K562 (cell line): ENCODE results near the gene FRRS1L. TPM values are rescaled to one million over a fixed set of nuclear protein-coding genes. Genes with fewer than 3 reads are reported as not detected.
"Not testable (repeated sequence)": the region's sequence is repeated elsewhere in the genome, so short reads cannot be mapped to it uniquely, and the experiment has no call there.

Source experiments
- ATAC-seq: fragments of 200-7000 bp; cut with Tn5 transposase; 3 replicates; pipeline ENCODE4 v1.9.1; 2020; ENCODE audit warnings: moderate library complexity
- BruUV-seq: library from RNA; stranded (reverse); fragments of 400-500 nt; replicated peaks from 2 replicates; lab custom pipeline; 2021; lab: Mats Ljungman, UMichigan
- CTCF ChIA-PET: fragments of 300-600 bp; formaldehyde crosslinking; extraction: SDS; loops from one replicate; lab custom pipeline; 2021; ENCODE audit warnings: low intra/inter-chr PET ratio; lab: Yijun Ruan, JAX
- POLR2A ChIA-PET: fragments of 300-600, 350-650 bp; sonication (Branson Sonifier 250); formaldehyde crosslinking; extraction: SDS; loops from one replicate; lab custom pipeline; 2021; ENCODE audit warnings: antibody characterized with exemption, inconsistent platforms; lab: Yijun Ruan, JAX
- DNase-seq, 4 experiments: peaks; one replicate each; pipeline versions ENCODE4 v3.0.0 to v3.0.0-alpha.2; 2011 to 2018; ENCODE audit warnings: low spot score in 3 of 4, mixed read lengths in 3 of 4; ENCODE audit errors: extremely low read depth in 1 of 4
- FAIRE-seq: peaks from 2 replicates; lab custom pipeline; 2011; peaks lifted over from hg19 to GRCh38; lab: Jason Lieb, UNC
- H2AFZ ChIP-seq: 2 replicates; pipeline ENCODE4 v1.6.0; 2011; ENCODE audit warnings: low read depth, low read length, control low read depth, inconsistent platforms
- H3K27ac ChIP-seq: fragments of 200-600 bp; 3 replicates; pipeline ENCODE4 v1.8.0; 2011; ENCODE audit warnings: low read depth, mild to moderate bottlenecking, control low read depth, inconsistent platforms, low read length, moderate library complexity, mixed read lengths; ENCODE audit errors: extremely low read depth
- H3K27me3 ChIP-seq, 2 experiments: fragments of 300-600 bp in 1 of 2; 2 replicates in 1 of 2; 3 replicates in 1 of 2; pipeline versions ENCODE4 v1.6.0 to v1.8.0; 2011; ENCODE audit warnings: inconsistent platforms in 2 of 2, low read length in 2 of 2, mild to moderate bottlenecking in 1 of 2, mixed read lengths in 1 of 2, moderate library complexity in 1 of 2; ENCODE audit not compliant: control insufficient read depth in 2 of 2, insufficient read depth in 2 of 2
- H3K36me3 ChIP-seq: fragments of 300-600 bp; 3 replicates; pipeline ENCODE4 v1.8.0; 2011; ENCODE audit warnings: mild to moderate bottlenecking, low read length, inconsistent platforms; ENCODE audit not compliant: control insufficient read depth, insufficient read depth
- H3K4me1 ChIP-seq, 2 experiments: fragments of 200-600 bp in 1 of 2; replicated peaks in 1 of 2; 2 replicates in 1 of 2; 3 replicates in 1 of 2; pipeline versions ENCODE4 v1.5.1 to v1.8.0; 2011; ENCODE audit warnings: inconsistent platforms in 2 of 2, low read length in 2 of 2, mild to moderate bottlenecking in 1 of 2, mixed read lengths in 1 of 2, moderate library complexity in 1 of 2; ENCODE audit not compliant: control insufficient read depth in 2 of 2, insufficient read depth in 2 of 2
- H3K4me2 ChIP-seq: 2 replicates; pipeline ENCODE4 v1.6.1; 2011; ENCODE audit warnings: low read length, control low read depth, inconsistent platforms, mixed read lengths; ENCODE audit not compliant: insufficient read depth
- H3K4me3 ChIP-seq: fragments of 200-600 bp; sonication (generic), shearing (Covaris generic); 2 replicates; pipeline ENCODE4 v1.5.1; 2016; ENCODE audit warnings: control low read depth, inconsistent platforms
- H3K79me2 ChIP-seq: fragments of 200-600 bp; 3 replicates; pipeline ENCODE4 v1.8.0; 2011; ENCODE audit warnings: low read length, inconsistent platforms; ENCODE audit not compliant: control insufficient read depth, insufficient read depth
- H3K9ac ChIP-seq, 2 experiments: 2 replicates each; pipeline versions ENCODE4 v1.6.0 to v1.6.1; 2011; ENCODE audit warnings: low read depth in 2 of 2, low read length in 2 of 2, control low read depth in 1 of 2, inconsistent platforms in 1 of 2, mild to moderate bottlenecking in 1 of 2, mixed read lengths in 1 of 2; ENCODE audit not compliant: insufficient read depth in 1 of 2
- H3K9me1 ChIP-seq: one replicate; pipeline ENCODE4 v1.6.0; 2011; ENCODE audit warnings: inconsistent platforms, mild to moderate bottlenecking, low read length, moderate library complexity; ENCODE audit not compliant: control insufficient read depth, insufficient read depth
- H3K9me3 ChIP-seq: replicated peaks from 2 replicates; pipeline ENCODE4 v1.5.1; 2011; ENCODE audit warnings: low read depth, low read length, inconsistent platforms; ENCODE audit not compliant: control insufficient read depth, insufficient read depth
- H4K20me1 ChIP-seq: replicated peaks from 2 replicates; pipeline ENCODE4 v1.6.1; 2011; ENCODE audit warnings: low read length, inconsistent platforms, mixed read lengths; ENCODE audit not compliant: control insufficient read depth, insufficient read depth
- C11orf30 ChIP-seq: fragments of 450-650 bp; IDR thresholded peaks from 2 replicates; pipeline ENCODE4 v1.6.1; 2016; ENCODE audit warnings: low read depth, mild to moderate bottlenecking
- CREB3L1 ChIP-seq: fragments of 450-650 bp; IDR thresholded peaks from 2 replicates; pipeline ENCODE4 v1.6.1; 2014; ENCODE audit warnings: low read depth, mild to moderate bottlenecking, moderate library complexity, borderline replicate concordance
- MLX ChIP-seq, 2 experiments: fragments of 450-650 bp in 1 of 2; sonication (generic) in 1 of 2; formaldehyde crosslinking; conservative IDR thresholded peaks; 2 replicates each; pipeline versions ENCODE4 v1.4.0 to v1.8.1; 2020 to 2022; ENCODE audit warnings: mild to moderate bottlenecking in 1 of 2, missing genetic modification reagents in 1 of 2
- ZNF316 ChIP-seq: fragments of 450-650 bp; IDR thresholded peaks from 2 replicates; pipeline ENCODE4 v1.6.1; 2016
- WGBS: fragments of 100-300 bp; shearing (Covaris generic); methylation state at CpG from one replicate; pipeline ENCODE4 v1.1.6; 2016; ENCODE audit warnings: low coverage, mixed read lengths; ENCODE audit not compliant: insufficient coverage; ENCODE audit errors: missing lambda C conversion rate; 5-methylcytosine and 5-hydroxymethylcytosine counted together
- in situ Hi-C: fragments of 300-500 bp; cut with MboI; formaldehyde crosslinking; loops from 4 replicates; pipeline ENCODE4 v1.15.0; 2018; ENCODE audit warnings: inconsistent platforms, mixed read lengths
- intact Hi-C: fragments of 100-400 bp; cut with micrococcal nuclease; formaldehyde crosslinking; loops from 2 replicates; pipeline ENCODE4 v1.14.2; 2022
- polyA plus RNA-seq, 8 experiments: library from polyadenylated mRNA; depleted of rRNA in 4 of 8; stranded (reverse) in 5 of 8; unstranded in 3 of 8; fragments of >200 nt; fragmentation: Nextera tagmentation in 2 of 8; fragmentation: Illumina TruSeq in 1 of 8; extraction: Ambion mirVana in 2 of 8; extraction: Trizol in 1 of 8; gene quantifications; 2 replicates each; pipeline versions ENCODE4 v1.2.1 to v1.2.3, GENCODE V29; 2011 to 2014; ENCODE audit warnings: inconsistent platforms in 1 of 8, missing spikeins in 1 of 8
- total RNA-seq, 7 experiments: library from RNA; depleted of rRNA in 6 of 7; stranded (reverse); fragments of >200 nt in 6 of 7; fragmentation: Illumina TruSeq in 2 of 7; extraction: Trizol in 2 of 7; gene quantifications; 2 replicates each; pipeline versions ENCODE4 v1.2.1 to v1.2.3, GENCODE V29; 2011 to 2021; ENCODE audit warnings: low replicate concordance in 1 of 7

The FRRS1L gene
- total and polyA plus RNA-seq, 9 of the 15 experiments (the other 6 are each of a cell fraction or from before 2014, with no cell fraction given) = under 0.01 to 0.04 (median 0.03) TPM; not detected in 5

GRCh38 chr9:109132567-109133021 lies 34.5 kb downstream of the FRRS1L start (continued):
- TF ChIP-seq CREB3L1 = peak; percentile 37; the same call in 1 of the 2 replicates

GRCh38 chr9:109129470-109130197 lies 37.4 kb downstream of the FRRS1L start:
- Histone ChIP-seq H3K79me2 (no peaks in the 10 kb centered on the region), H3K36me3 (no peaks in the 10 kb centered on the region), H3K4me2 (no peak overlapping the region), H3K9ac (no peak overlapping the region), H3K9me1 (no peaks in the 10 kb centered on the region), H3K4me3 (no peak overlapping the region), H3K4me1 (peaks cover 9 to 34% of the 10 kb centered on the region in 2 experiments), H3K9me3 (no peaks in the 10 kb centered on the region), H3K27ac (no peak overlapping the region), H3K27me3 (no peaks in the 10 kb centered on the region), H2AFZ (no peak overlapping the region), H4K20me1 (no peaks in the 10 kb centered on the region)
- in situ Hi-C loops = no loop called here
- WGBS = 68% methylated on average over 6 of the region's 6 CpGs
- BruUV-seq = no TSS peak
- ChIA-PET CTCF (no interaction called here), POLR2A (interaction anchor here (0.6 to 1.0 kb wide), 4 partner anchors 10 to 160 kb away, joined by 3 to 6 read pairs (median 3); partner anchors contain the start of gene TMEM245)
- DNase-seq (no peak), ATAC-seq (no peak), FAIRE-seq (no peak)
- TF ChIP-seq ZNF316 = peak; percentile 70
- TF ChIP-seq C11orf30 = peak; percentile 66
- no peak for TF ChIP-seq MLX (CRISPR knock-in tag; conservative IDR thresholded peaks at IDR 0.05)
- intact Hi-C loops = loop anchor here (5.0 kb wide), 1 partner anchor 117 kb away; the partner anchor contains the start of gene CTNNAL1

DNA sequence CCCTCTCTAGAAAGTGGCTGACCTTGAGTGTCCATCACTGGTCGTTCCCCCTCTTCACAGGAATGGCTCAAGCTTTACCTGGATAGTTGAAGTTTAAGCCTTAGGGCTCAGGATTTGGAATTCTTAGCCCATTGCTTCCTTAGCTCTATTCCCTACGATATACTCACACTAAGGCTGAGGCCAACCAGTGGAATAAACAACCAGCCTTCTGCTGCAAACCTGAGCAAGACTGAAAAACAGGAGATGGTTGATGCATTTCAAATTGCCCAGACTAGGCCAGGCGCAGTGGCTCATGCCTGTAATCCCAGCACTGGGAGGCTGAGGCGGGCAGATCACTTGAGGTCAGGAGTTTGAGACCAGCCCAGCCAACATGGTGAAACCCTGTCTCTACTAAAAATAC lies 40.4 kb downstream of the FRRS1L start:
- in situ Hi-C loops, H3K4me3 ChIP-seq, H3K4me2 ChIP-seq, CTCF ChIA-PET, BruUV-seq, DNase-seq, H4K20me1 ChIP-seq, ATAC-seq, H2AFZ ChIP-seq, H3K36me3 ChIP-seq, H3K27me3 ChIP-seq, intact Hi-C loops, H3K27ac ChIP-seq, FAIRE-seq, H3K79me2 ChIP-seq, H3K9me1 ChIP-seq, H3K9ac ChIP-seq, H3K9me3 ChIP-seq: not testable (repeated sequence)
- POLR2A ChIA-PET = interaction anchor here (1.7 kb wide), 1 partner anchor 9 kb away, joined by 4 read pairs; no protein-coding TSS in a partner anchor
- H3K4me1 ChIP-seq = peaks cover 14 to 36% of the 10 kb centered on the region in 2 experiments
- 79% methylated on average over 4 of the region's 4 CpGs for WGBS
